ENCODE data around the gene GZMB. TPM values are rescaled to one million over a fixed set of nuclear protein-coding genes. Genes with fewer than 3 reads are reported as not detected.

GZMB gene
- total and polyA plus RNA-seq, 7 donors: 0.22 to 1.0 (median 0.46) TPM; not detected in 1

DNA sequence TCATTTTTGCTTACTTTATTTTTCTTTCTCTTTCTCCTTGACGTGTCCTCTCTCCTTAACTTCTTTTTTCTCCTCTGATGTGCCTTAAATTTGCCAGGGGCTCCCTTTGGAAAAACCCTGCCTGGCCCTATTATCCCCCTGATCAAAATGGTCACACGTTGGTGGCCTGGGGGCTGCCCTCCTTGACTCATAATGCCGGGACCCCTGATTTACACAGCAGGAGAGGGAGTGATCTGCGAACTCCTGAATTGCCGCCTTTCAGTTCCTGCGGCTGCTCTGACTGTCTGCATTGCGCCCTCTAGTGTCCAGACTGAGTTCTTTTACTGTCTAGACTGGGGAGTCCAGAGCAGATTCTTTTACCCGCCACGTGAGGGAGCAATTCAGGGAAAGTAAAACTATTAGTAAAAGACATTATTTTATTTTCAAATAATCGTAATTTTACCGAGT lies 44.8 kb upstream of the GZMB start:
- 1 to 2% (median 2%) methylated on average over 11 of the region's 11 CpGs for WGBS, 3 donors
- Histone ChIP-seq H3K4me1 (no peaks in the 10 kb centered on the region), H3K9me3 (no peaks in the 10 kb centered on the region), H3K36me3 (ENCODE audit: insufficient read depth in 1 of 2, low read depth in 1 of 2) (no peaks in the 10 kb centered on the region), H3K4me3 (peak overlapping the region; percentile 47), H3K27ac (no peak overlapping the region), H3K27me3 (ENCODE audit: insufficient read depth in 3 of 3, low read length in 2 of 3) (no peaks in the 10 kb centered on the region)
- TF ChIP-seq, protein P1, sequence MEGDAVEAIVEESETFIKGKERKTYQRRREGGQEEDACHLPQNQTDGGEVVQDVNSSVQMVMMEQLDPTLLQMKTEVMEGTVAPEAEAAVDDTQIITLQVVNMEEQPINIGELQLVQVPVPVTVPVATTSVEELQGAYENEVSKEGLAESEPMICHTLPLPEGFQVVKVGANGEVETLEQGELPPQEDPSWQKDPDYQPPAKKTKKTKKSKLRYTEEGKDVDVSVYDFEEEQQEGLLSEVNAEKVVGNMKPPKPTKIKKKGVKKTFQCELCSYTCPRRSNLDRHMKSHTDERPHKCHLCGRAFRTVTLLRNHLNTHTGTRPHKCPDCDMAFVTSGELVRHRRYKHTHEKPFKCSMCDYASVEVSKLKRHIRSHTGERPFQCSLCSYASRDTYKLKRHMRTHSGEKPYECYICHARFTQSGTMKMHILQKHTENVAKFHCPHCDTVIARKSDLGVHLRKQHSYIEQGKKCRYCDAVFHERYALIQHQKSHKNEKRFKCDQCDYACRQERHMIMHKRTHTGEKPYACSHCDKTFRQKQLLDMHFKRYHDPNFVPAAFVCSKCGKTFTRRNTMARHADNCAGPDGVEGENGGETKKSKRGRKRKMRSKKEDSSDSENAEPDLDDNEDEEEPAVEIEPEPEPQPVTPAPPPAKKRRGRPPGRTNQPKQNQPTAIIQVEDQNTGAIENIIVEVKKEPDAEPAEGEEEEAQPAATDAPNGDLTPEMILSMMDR (IDR thresholded peaks at IDR 0.05): peak; percentile 75
- DNase-seq (peak; percentile 35 to 61), ATAC-seq (peak in 3 of 4 donors; percentile 59 to 64 (median 61))
- intact Hi-C loops (cut with DNase I): no loop called here

DNA sequence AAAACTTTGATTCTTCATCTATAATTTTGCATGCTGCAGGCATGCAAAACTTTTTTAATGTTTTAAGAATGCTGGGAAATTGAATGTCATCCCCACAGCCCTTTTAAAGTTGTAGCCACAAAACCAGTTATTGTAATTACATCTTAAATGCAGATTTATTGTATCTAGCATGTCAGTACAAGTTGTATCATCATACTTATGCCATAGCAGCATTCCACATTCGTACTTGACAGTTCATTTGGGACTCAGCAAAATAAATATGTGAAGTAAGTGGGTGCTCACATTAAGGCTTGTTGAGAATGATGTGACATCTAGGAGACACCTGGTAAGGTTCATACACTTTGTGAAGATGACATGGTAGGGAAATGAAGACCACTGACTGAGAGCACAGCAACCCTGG lies 44.0 kb upstream of the GZMB start:
- Histone ChIP-seq H3K4me1 (no peaks in the 10 kb centered on the region), H3K27ac (no peak overlapping the region)

DNA sequence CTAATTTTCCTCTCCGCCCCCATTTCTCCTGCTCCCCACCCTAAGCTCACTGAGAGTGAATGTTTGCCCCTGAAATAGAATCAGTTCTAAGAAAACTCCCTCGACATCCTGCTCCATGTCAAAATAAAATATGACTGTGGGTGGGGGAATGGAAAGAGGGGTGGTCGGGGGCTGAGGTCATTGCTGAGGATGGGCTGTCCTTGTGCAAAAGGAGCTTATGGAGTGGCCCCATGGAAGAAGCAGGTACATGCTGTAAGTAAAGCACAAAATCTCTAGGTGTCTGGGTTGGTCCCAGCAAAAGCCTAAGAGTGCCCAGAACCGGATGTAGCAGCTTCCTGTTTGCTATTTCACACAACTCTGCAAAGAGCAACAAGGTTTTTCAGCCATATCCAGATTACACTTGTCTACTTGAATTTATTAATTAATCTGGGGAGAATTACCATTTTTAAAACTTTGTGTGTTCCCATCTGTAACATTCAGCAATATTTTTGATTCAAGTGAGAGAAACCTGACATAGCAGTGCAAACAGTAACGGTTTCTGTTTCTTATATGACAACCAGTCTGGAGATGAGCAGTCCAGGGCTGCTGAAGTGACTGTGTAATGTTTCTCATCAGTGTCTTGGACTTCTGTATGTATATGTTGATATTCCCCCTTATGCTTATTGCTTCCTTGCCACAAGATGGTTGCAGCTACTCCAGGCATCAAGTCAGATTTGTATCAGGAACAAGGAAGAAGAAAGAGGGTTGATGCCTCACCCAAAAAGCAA lies 40.4 kb upstream of the GZMB start:
- H3K27ac ChIP-seq: no peak overlapping the region
- 45 to 49% (median 49%) methylated on average over 5 of the region's 5 CpGs for WGBS, 3 donors
- no peak for DNase-seq
- no peaks in the 10 kb centered on the region for H3K36me3 ChIP-seq (ENCODE audit: insufficient read depth in 1 of 2, low read depth in 1 of 2)
- H3K4me3 ChIP-seq: no peak overlapping the region
- H3K4me1 ChIP-seq: no peaks in the 10 kb centered on the region
- no peaks in the 10 kb centered on the region for H3K27me3 ChIP-seq (ENCODE audit: insufficient read depth in 3 of 3, low read length in 2 of 3)
- no peak for ATAC-seq
- TF ChIP-seq, protein P1 (IDR thresholded peaks at IDR 0.05): no peak
- no peaks in the 10 kb centered on the region for H3K9me3 ChIP-seq
- intact Hi-C loops (cut with DNase I): no loop called here

More for the DNA sequence above, 44.0 kb upstream of the GZMB start:
- intact Hi-C loops (cut with DNase I): no loop called here
- no peak for DNase-seq
- TF ChIP-seq, protein P1 (IDR thresholded peaks at IDR 0.05): no peak
- H3K27me3 ChIP-seq (ENCODE audit: insufficient read depth in 3 of 3, low read length in 2 of 3): no peaks in the 10 kb centered on the region
- no peaks in the 10 kb centered on the region for H3K36me3 ChIP-seq (ENCODE audit: insufficient read depth in 1 of 2, low read depth in 1 of 2)
- no peak overlapping the region for H3K4me3 ChIP-seq
- no peak for ATAC-seq
- WGBS, 3 donors: 73 to 84% (median 82%) methylated on average over 1 of the region's 1 CpG
- no peaks in the 10 kb centered on the region for H3K9me3 ChIP-seq

DNA sequence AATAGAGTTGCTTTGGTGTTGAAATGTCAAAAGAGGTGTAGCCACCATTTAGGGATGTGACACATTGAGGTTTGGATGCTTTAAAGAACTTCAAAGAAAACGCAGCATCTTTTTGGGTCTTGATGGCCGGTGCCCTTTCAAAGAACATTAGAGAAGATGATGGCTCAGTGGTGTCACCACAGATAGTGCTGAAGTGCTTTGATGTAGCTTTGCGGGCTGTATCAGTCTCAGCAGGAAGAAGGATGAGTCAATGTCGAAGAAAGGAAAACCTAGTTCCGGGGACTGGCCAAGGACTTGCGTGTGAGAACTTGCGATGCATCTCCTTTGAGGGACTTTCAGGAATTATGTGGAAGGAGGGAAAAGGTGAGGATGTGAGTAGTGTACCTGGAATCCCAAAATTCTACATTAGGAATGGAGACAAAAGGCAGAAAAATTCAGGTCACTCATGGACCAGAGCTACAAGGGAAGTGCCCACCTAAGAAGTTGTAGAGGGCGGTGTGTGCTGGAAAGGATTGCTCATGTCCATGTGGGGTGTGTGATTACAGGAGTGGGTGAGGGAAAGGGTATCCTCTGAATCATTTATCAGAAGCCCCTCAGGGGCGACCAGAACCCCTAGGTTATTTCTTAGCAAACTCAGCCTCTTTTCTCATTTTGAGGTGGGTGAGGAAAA lies 39.7 kb upstream of the GZMB start:
- no peaks in the 10 kb centered on the region for H3K27me3 ChIP-seq (ENCODE audit: insufficient read depth in 3 of 3, low read length in 2 of 3)
- DNase-seq: no peak
- 81 to 86% (median 83%) methylated on average over 9 of the region's 9 CpGs for WGBS, 3 donors
- H3K36me3 ChIP-seq (ENCODE audit: insufficient read depth in 1 of 2, low read depth in 1 of 2): no peaks in the 10 kb centered on the region
- no peaks in the 10 kb centered on the region for H3K4me1 ChIP-seq
- intact Hi-C loops (cut with DNase I): no loop called here
- ATAC-seq: no peak
- H3K9me3 ChIP-seq: no peaks in the 10 kb centered on the region
- H3K4me3 ChIP-seq: no peak overlapping the region
- H3K27ac ChIP-seq: no peak overlapping the region
- TF ChIP-seq, protein P1 (IDR thresholded peaks at IDR 0.05): no peak

All from psoas muscle (tissue), 8 donors.